Measurements from ENCODE around the gene BBIP1.

DNA sequence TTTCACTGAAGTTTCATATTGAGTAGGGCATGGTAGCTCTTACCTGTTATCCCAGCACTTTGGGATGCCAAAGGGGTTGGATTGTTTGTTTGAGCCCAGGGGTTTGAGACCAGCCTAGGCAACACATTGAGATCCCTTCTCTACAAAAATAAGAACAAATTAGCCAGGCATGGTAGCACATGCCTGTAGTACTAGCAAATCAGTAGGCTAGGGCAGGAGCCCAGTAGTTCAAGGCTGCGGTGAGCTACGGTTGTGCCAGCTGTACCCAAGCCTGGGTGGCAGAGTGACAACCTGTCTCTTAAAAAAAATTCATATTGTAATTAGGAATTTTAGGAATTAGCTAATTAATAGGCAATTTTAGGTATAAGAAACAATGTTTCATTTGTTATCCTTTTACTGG is 18.0 kb downstream of the BBIP1 start:
- TF ChIP-seq RAD51 (IDR thresholded peaks at IDR 0.05) (no peak), RFX5 (IDR thresholded peaks at IDR 0.05; ENCODE audit: low read depth, low read length) (no peak), POLR2AphosphoS5 (IDR thresholded peaks at IDR 0.05; ENCODE audit: low read length) (no peak), EZH2 (IDR thresholded peaks at IDR 0.05; ENCODE audit: borderline replicate concordance, control insufficient read depth, low read depth, low read length) (no peak), CTCF (IDR thresholded peaks at IDR 0.05 in 2 of 3, conservative IDR thresholded peaks at IDR 0.05 in 1 of 3; ENCODE audit: control insufficient read depth in 2 of 3, extremely low read depth in 1 of 3, insufficient read depth in 1 of 3, low read depth in 3 of 3, low read length in 3 of 3) (no peak), TAF1 (IDR thresholded peaks at IDR 0.05; ENCODE audit: borderline replicate concordance, low read depth, low read length) (no peak)

Measured in GM12878 (cell line).